Muscle layer of colon (tissue), 2 donors: Measurements from ENCODE around the gene TCL1A.

Experiments used
- H3K27ac ChIP-seq: one replicate; pipeline ENCODE4 v1.7.0; 2013; ENCODE audit warnings: low read depth, mild to moderate bottlenecking, low read length, moderate library complexity
- H3K27me3 ChIP-seq, 2 donors: one replicate each; pipeline ENCODE4 v1.7.0; 2013; ENCODE audit warnings: low read length in 2 of 2, mild to moderate bottlenecking in 2 of 2; ENCODE audit not compliant: insufficient read depth in 2 of 2, control insufficient read depth in 1 of 2
- H3K36me3 ChIP-seq: one replicate; pipeline ENCODE4 v1.7.0; 2013; ENCODE audit warnings: mild to moderate bottlenecking, low read length; ENCODE audit not compliant: insufficient read depth
- H3K4me1 ChIP-seq: one replicate; pipeline ENCODE4 v1.7.0; 2013; ENCODE audit warnings: mild to moderate bottlenecking, low read length; ENCODE audit not compliant: insufficient read depth
- H3K4me3 ChIP-seq, 2 donors: one replicate each; pipeline ENCODE4 v1.7.0; 2013; ENCODE audit warnings: low read length in 2 of 2, low read depth in 1 of 2, mild to moderate bottlenecking in 1 of 2, moderate library complexity in 1 of 2
- H3K9ac ChIP-seq: one replicate; pipeline ENCODE4 v1.7.0; 2013; ENCODE audit warnings: low read length
- H3K9me3 ChIP-seq: one replicate; pipeline ENCODE4 v1.7.0; 2013; ENCODE audit warnings: mild to moderate bottlenecking, low read length
- donor health status: abdominal sarcoma.
- donor health status: Adenocarcinoma of cecum.

TCL1A gene

GRCh38 chr14:95703341-95703740, 10.6 kb downstream of the TCL1A start:
- Histone ChIP-seq H3K4me3 (no peak overlapping the region), H3K9ac (no peak overlapping the region), H3K4me1 (peaks cover 8% of the 10 kb centered on the region), H3K27ac (no peak overlapping the region), H3K9me3 (no peaks in the 10 kb centered on the region), H3K36me3 (no peaks in the 10 kb centered on the region), H3K27me3 (no peaks in the 10 kb centered on the region)

GRCh38 chr14:95701846-95702221, 12.1 kb downstream of the TCL1A start:
- no peak overlapping the region for H3K9ac ChIP-seq
- H3K4me3 ChIP-seq: no peak overlapping the region
- H3K9me3 ChIP-seq: no peaks in the 10 kb centered on the region
- H3K4me1 ChIP-seq: peaks cover 8% of the 10 kb centered on the region
- H3K36me3 ChIP-seq: no peaks in the 10 kb centered on the region
- H3K27me3 ChIP-seq: no peaks in the 10 kb centered on the region
- no peak overlapping the region for H3K27ac ChIP-seq

- Histone ChIP-seq H3K9ac (no peak overlapping the region), H3K36me3 (no peaks in the 10 kb centered on the region), H3K9me3 (no peaks in the 10 kb centered on the region), H3K27me3 (no peaks in the 10 kb centered on the region), H3K4me1 (peaks cover 8% of the 10 kb centered on the region), H3K4me3 (no peak overlapping the region), H3K27ac (no peak overlapping the region)
These were observed 13.5 kb downstream of the TCL1A start for GRCh38 chr14:95700221-95700976.

GRCh38 chr14:95699412-95699811, 14.5 kb downstream of the TCL1A start:
- H3K4me3 ChIP-seq: no peak overlapping the region

GRCh38 chr14:95698287-95698686, 15.6 kb downstream of the TCL1A start:
- peaks cover 8% of the 10 kb centered on the region for H3K4me1 ChIP-seq
- H3K27me3 ChIP-seq: no peaks in the 10 kb centered on the region
- H3K36me3 ChIP-seq: no peaks in the 10 kb centered on the region
- no peak overlapping the region for H3K4me3 ChIP-seq
- H3K27ac ChIP-seq: no peak overlapping the region
- no peak overlapping the region for H3K9ac ChIP-seq
- no peaks in the 10 kb centered on the region for H3K9me3 ChIP-seq

More at GRCh38 chr14:95699412-95699811, 14.5 kb downstream of the TCL1A start:
- no peak overlapping the region for H3K27ac ChIP-seq
- no peaks in the 10 kb centered on the region for H3K36me3 ChIP-seq
- peaks cover 8% of the 10 kb centered on the region for H3K4me1 ChIP-seq
- H3K9me3 ChIP-seq: no peaks in the 10 kb centered on the region
- H3K27me3 ChIP-seq: no peaks in the 10 kb centered on the region
- no peak overlapping the region for H3K9ac ChIP-seq

GRCh38 chr14:95697764-95698163, 16.2 kb downstream of the TCL1A start:
- no peaks in the 10 kb centered on the region for H3K27me3 ChIP-seq

GRCh38 chr14:95696741-95697140, 17.2 kb downstream of the TCL1A start:
- H3K4me3 ChIP-seq: no peak overlapping the region
- no peaks in the 10 kb centered on the region for H3K27me3 ChIP-seq
- no peaks in the 10 kb centered on the region for H3K9me3 ChIP-seq
- H3K4me1 ChIP-seq: peaks cover 8% of the 10 kb centered on the region
- no peak overlapping the region for H3K9ac ChIP-seq
- no peak overlapping the region for H3K27ac ChIP-seq
- no peaks in the 10 kb centered on the region for H3K36me3 ChIP-seq

More at GRCh38 chr14:95697764-95698163, 16.2 kb downstream of the TCL1A start:
- Histone ChIP-seq H3K4me1 (peaks cover 8% of the 10 kb centered on the region), H3K9ac (no peak overlapping the region), H3K4me3 (no peak overlapping the region), H3K27ac (no peak overlapping the region), H3K36me3 (no peaks in the 10 kb centered on the region), H3K9me3 (no peaks in the 10 kb centered on the region)

- no peaks in the 10 kb centered on the region for H3K36me3 ChIP-seq
- H3K27me3 ChIP-seq: no peaks in the 10 kb centered on the region
- no peak overlapping the region for H3K9ac ChIP-seq
- H3K9me3 ChIP-seq: no peaks in the 10 kb centered on the region
- H3K4me1 ChIP-seq: peaks cover 8% of the 10 kb centered on the region
- no peak overlapping the region for H3K4me3 ChIP-seq
- no peak overlapping the region for H3K27ac ChIP-seq
These were observed 18.0 kb downstream of the TCL1A start for GRCh38 chr14:95695913-95696312.

- Histone ChIP-seq H3K27ac (no peak overlapping the region), H3K4me3 (no peak overlapping the region), H3K36me3 (no peaks in the 10 kb centered on the region), H3K9me3 (no peaks in the 10 kb centered on the region), H3K9ac (no peak overlapping the region), H3K27me3 (no peaks in the 10 kb centered on the region), H3K4me1 (peaks cover 8% of the 10 kb centered on the region)
These were observed 18.9 kb downstream of the TCL1A start for GRCh38 chr14:95695051-95695450.

GRCh38 chr14:95692109-95692508, 21.8 kb downstream of the TCL1A start:
- no peaks in the 10 kb centered on the region for H3K36me3 ChIP-seq
- no peaks in the 10 kb centered on the region for H3K27me3 ChIP-seq
- no peak overlapping the region for H3K27ac ChIP-seq
- H3K4me3 ChIP-seq: no peak overlapping the region
- no peaks in the 10 kb centered on the region for H3K9me3 ChIP-seq
- no peaks in the 10 kb centered on the region for H3K4me1 ChIP-seq
- H3K9ac ChIP-seq: no peak overlapping the region

- Histone ChIP-seq H3K4me3 (no peak overlapping the region), H3K9me3 (no peaks in the 10 kb centered on the region), H3K27ac (no peak overlapping the region), H3K4me1 (no peaks in the 10 kb centered on the region), H3K27me3 (no peaks in the 10 kb centered on the region), H3K9ac (no peak overlapping the region), H3K36me3 (no peaks in the 10 kb centered on the region)
These were observed 22.3 kb downstream of the TCL1A start for GRCh38 chr14:95691591-95691990.

GRCh38 chr14:95690815-95691214, 23.1 kb downstream of the TCL1A start:
- H3K4me1 ChIP-seq: no peaks in the 10 kb centered on the region
- H3K27me3 ChIP-seq: no peaks in the 10 kb centered on the region
- H3K36me3 ChIP-seq: no peaks in the 10 kb centered on the region
- H3K4me3 ChIP-seq: no peak overlapping the region
- no peak overlapping the region for H3K27ac ChIP-seq
- no peaks in the 10 kb centered on the region for H3K9me3 ChIP-seq
- no peak overlapping the region for H3K9ac ChIP-seq
